ENCODE results near the gene RCBTB2.

DNA sequence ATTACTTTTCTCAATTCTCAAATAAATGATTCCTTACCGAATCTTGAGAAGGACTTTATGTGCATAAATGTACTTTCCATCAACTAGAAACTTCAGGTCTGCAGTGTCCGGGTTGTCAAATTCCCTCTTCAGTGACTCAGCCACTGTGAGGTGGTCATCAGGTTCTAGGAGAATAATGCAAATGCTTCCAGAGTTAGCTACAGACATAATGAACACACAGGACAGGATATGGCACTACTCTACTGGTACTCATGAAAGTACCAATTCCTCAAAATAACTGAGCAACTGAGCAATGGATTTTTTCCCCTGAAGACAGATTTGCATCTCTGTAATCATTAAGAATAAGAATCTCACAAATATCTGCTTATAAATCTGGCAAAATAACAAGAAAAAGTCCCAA, 31.2 kb downstream of the RCBTB2 start:
- TF ChIP-seq CTCF (conservative IDR thresholded peaks at IDR 0.05) = no peak
- no peak for TF ChIP-seq ZFX (IDR thresholded peaks at IDR 0.05)
